Loucy (cell line): ENCODE measurements around the gene CNIH3.

Source experiments
- H2AFZ ChIP-seq: fragments of 200-600 bp; sonication (generic); 2 replicates; pipeline ENCODE4 v1.6.0; 2016; ENCODE audit warnings: antibody characterized with exemption, mild to moderate bottlenecking, low read length, moderate library complexity
- H3F3A ChIP-seq: fragments of 200-600 bp; 2 replicates; pipeline ENCODE4 v1.6.0; 2016; ENCODE audit warnings: antibody characterized with exemption, low read depth, mild to moderate bottlenecking
- H3K27me3 ChIP-seq: fragments of 200-600 bp; sonication (generic); 2 replicates; pipeline ENCODE4 v1.6.1; 2014; ENCODE audit warnings: low read length, mild to moderate bottlenecking; ENCODE audit not compliant: insufficient read depth, poor library complexity, severe bottlenecking
- H3K36me3 ChIP-seq: fragments of 200-600 bp; sonication (generic); 2 replicates; pipeline ENCODE4 v1.6.1; 2016; ENCODE audit warnings: low read length; ENCODE audit not compliant: insufficient read depth
- H3K4me1 ChIP-seq: fragments of 200-600 bp; sonication (generic); 2 replicates; pipeline ENCODE4 v1.5.1; 2014; ENCODE audit warnings: low read length, mild to moderate bottlenecking; ENCODE audit not compliant: insufficient read depth, poor library complexity, severe bottlenecking
- H3K4me2 ChIP-seq: fragments of 200-600 bp; sonication (generic); 2 replicates; pipeline ENCODE4 v1.6.0; 2014; ENCODE audit warnings: antibody characterized with exemption, low read length, low read depth, mild to moderate bottlenecking; ENCODE audit not compliant: poor library complexity, severe bottlenecking
- H3K4me3 ChIP-seq: fragments of 200-600 bp; sonication (generic); 2 replicates; pipeline ENCODE4 v1.5.1; 2014; ENCODE audit warnings: low read length, mild to moderate bottlenecking, mixed read lengths; ENCODE audit not compliant: poor library complexity, severe bottlenecking
- H3K79me2 ChIP-seq: fragments of 200-600 bp; sonication (generic); 2 replicates; pipeline ENCODE4 v1.6.1; 2014; ENCODE audit warnings: low read length; ENCODE audit not compliant: insufficient read depth
- H3K9ac ChIP-seq: fragments of 200-600 bp; sonication (generic); 2 replicates; pipeline ENCODE4 v1.6.0; 2014; ENCODE audit warnings: mild to moderate bottlenecking, low read depth, low read length, moderate library complexity; ENCODE audit not compliant: poor library complexity, severe bottlenecking
- H3K9me2 ChIP-seq: fragments of 200-600 bp; sonication (generic); replicated peaks from 2 replicates; pipeline ENCODE4 v1.6.1; 2016; ENCODE audit warnings: low read depth, low read length, mixed read lengths
- H3K9me3 ChIP-seq: fragments of 200-600 bp; sonication (generic); 2 replicates; pipeline ENCODE4 v1.6.1; 2014; ENCODE audit warnings: mild to moderate bottlenecking, antibody characterized with exemption, low read length, low read depth; ENCODE audit not compliant: insufficient read depth
- H4K20me1 ChIP-seq: fragments of 200-600 bp; sonication (generic); 2 replicates; pipeline ENCODE4 v1.6.0; 2014; ENCODE audit warnings: antibody characterized with exemption, low read length, mild to moderate bottlenecking; ENCODE audit not compliant: insufficient read depth, poor library complexity, severe bottlenecking
- CTCF ChIP-seq: fragments of 200-600 bp; sonication (generic); conservative IDR thresholded peaks from 2 replicates; pipeline ENCODE4 v1.5.1; 2014; ENCODE audit warnings: mild to moderate bottlenecking, antibody characterized with exemption, low read length
- EZH2phosphoT487 ChIP-seq: fragments of 200-600 bp; IDR thresholded peaks from 2 replicates; pipeline ENCODE4 v1.6.1; 2018; ENCODE audit warnings: antibody characterized with exemption, mild to moderate bottlenecking, moderate library complexity, borderline replicate concordance

Gene CNIH3

GRCh38 chr1:224785622-224786021 is 169.5 kb downstream of the CNIH3 start:
- Histone ChIP-seq H3K4me1 (peaks cover 27% of the 10 kb centered on the region), H3K36me3 (no peaks in the 10 kb centered on the region), H3K4me2 (no peak overlapping the region), H3K4me3 (no peak overlapping the region), H3K9ac (no peak overlapping the region), H3F3A (no peaks in the 10 kb centered on the region), H3K9me3 (no peaks in the 10 kb centered on the region; the same call in 1 of the 2 replicates), H2AFZ (no peak overlapping the region), H3K27me3 (no peaks in the 10 kb centered on the region), H4K20me1 (no peaks in the 10 kb centered on the region), H3K79me2 (no peaks in the 10 kb centered on the region), H3K9me2 (no peaks in the 10 kb centered on the region)
- TF ChIP-seq EZH2phosphoT487 (no peak), CTCF (no peak)

GRCh38 chr1:224786533-224787250 is 170.6 kb downstream of the CNIH3 start:
- H3F3A ChIP-seq = no peaks in the 10 kb centered on the region
- no peaks in the 10 kb centered on the region for H3K27me3 ChIP-seq
- no peaks in the 10 kb centered on the region for H4K20me1 ChIP-seq
- no peak overlapping the region for H3K4me3 ChIP-seq
- TF ChIP-seq CTCF (no peak), EZH2phosphoT487 (no peak)
- no peak overlapping the region for H2AFZ ChIP-seq
- no peak overlapping the region for H3K4me2 ChIP-seq
- peaks cover 27% of the 10 kb centered on the region for H3K4me1 ChIP-seq
- H3K9me3 ChIP-seq = no peaks in the 10 kb centered on the region; the same call in 1 of the 2 replicates
- no peaks in the 10 kb centered on the region for H3K36me3 ChIP-seq
- no peaks in the 10 kb centered on the region for H3K9me2 ChIP-seq
- H3K79me2 ChIP-seq = no peaks in the 10 kb centered on the region
- H3K9ac ChIP-seq = no peak overlapping the region

- Histone ChIP-seq H3K9ac (no peak overlapping the region), H2AFZ (no peak overlapping the region), H3K4me3 (no peak overlapping the region), H3K4me2 (no peak overlapping the region), H4K20me1 (no peaks in the 10 kb centered on the region), H3K9me2 (no peaks in the 10 kb centered on the region), H3K9me3 (no peaks in the 10 kb centered on the region; the same call in 1 of the 2 replicates), H3K36me3 (no peaks in the 10 kb centered on the region), H3K79me2 (no peaks in the 10 kb centered on the region), H3K4me1 (peaks cover 8% of the 10 kb centered on the region), H3F3A (no peaks in the 10 kb centered on the region), H3K27me3 (no peaks in the 10 kb centered on the region)
- TF ChIP-seq EZH2phosphoT487 (no peak), CTCF (no peak)
These were observed 173.2 kb downstream of the CNIH3 start for GRCh38 chr1:224789311-224789710.
